Sigmoid colon (tissue), 7 donors: ENCODE results near the gene ARMC10. TPM values are rescaled to one million over a fixed set of nuclear protein-coding genes. Genes with fewer than 3 reads are reported as not detected.

Experiments
- DNase-seq: peaks from one replicate; pipeline ENCODE4 v3.0.0-alpha.2; 2019
- H3K27ac ChIP-seq, 4 donors: fragments of 200-600 bp; sonication (generic); one replicate each; pipeline ENCODE4 v1.5.1; 2016 to 2019; ENCODE audit warnings: mild to moderate bottlenecking in 1 of 4
- H3K27me3 ChIP-seq, 3 donors: fragments of 200-600 bp; sonication (generic); one replicate each; pipeline ENCODE4 v1.5.1; 2019; ENCODE audit warnings: mild to moderate bottlenecking in 1 of 3
- H3K36me3 ChIP-seq, 4 donors: fragments of 200-600 bp; sonication (generic); one replicate each; pipeline ENCODE4 v1.5.1; 2016 to 2019
- H3K4me1 ChIP-seq, 4 donors: fragments of 200-600 bp; sonication (generic); one replicate each; pipeline ENCODE4 v1.5.1; 2017 to 2019
- H3K4me3 ChIP-seq, 4 donors: fragments of 200-600 bp; sonication (generic); one replicate each; pipeline ENCODE4 v1.5.1; 2017 to 2019; ENCODE audit warnings: mild to moderate bottlenecking in 2 of 4, moderate library complexity in 1 of 4
- H3K9me3 ChIP-seq, 4 donors: fragments of 200-600 bp in 3 of 4; sonication (generic) in 3 of 4; one replicate each; pipeline versions ENCODE4 v1.5.1 to v1.6.1; 2013 to 2019
- EP300 ChIP-seq, 4 donors: sonication (generic); formaldehyde crosslinking; IDR thresholded peaks; one replicate each; pipeline ENCODE4 v1.6.1; 2017; ENCODE audit warnings: antibody characterized with exemption in 4 of 4
- POLR2A ChIP-seq, 2 donors: fragments of 450-650 bp; IDR thresholded peaks; one replicate each; pipeline ENCODE4 v1.6.1; 2016; ENCODE audit warnings: antibody characterized with exemption in 2 of 2, mild to moderate bottlenecking in 2 of 2, moderate library complexity in 2 of 2
- POLR2AphosphoS5 ChIP-seq, 4 donors: sonication (generic); formaldehyde crosslinking; IDR thresholded peaks; one replicate each; pipeline ENCODE4 v1.6.1; 2017; ENCODE audit warnings: antibody characterized with exemption in 4 of 4
- WGBS, 2 donors: extraction: QIAGEN DNeasy Blood & Tissue Kit; methylation state at CpG; one replicate each; pipeline ENCODE4 v1.1.7; 2013; 5-methylcytosine and 5-hydroxymethylcytosine counted together
- intact Hi-C: fragments of 100-400 bp; cut with DNase I; formaldehyde crosslinking; loops from one replicate; pipeline ENCODE4 v1.15.1; 2023
- polyA plus RNA-seq, 3 donors: library from polyadenylated mRNA; stranded (reverse); fragments of 200-250 nt; gene quantifications; one replicate each; pipeline ENCODE4 v1.2.3, GENCODE V29; 2013
- total RNA-seq, 4 donors: library from RNA; depleted of rRNA; stranded (reverse); fragments of >200 nt; gene quantifications; one replicate each; pipeline ENCODE4 v1.1.0, GENCODE V29; 2016
- TF ChIP-seq, protein P1 (sequence below), 4 experiments: fragments of 450-650 bp in 3 of 4; fragments of 200-600 bp in 1 of 4; IDR thresholded peaks; one replicate each; pipeline ENCODE4 v1.5.1; 2016 to 2019; ENCODE audit warnings: antibody characterized with exemption in 4 of 4, mild to moderate bottlenecking in 3 of 4, moderate library complexity in 2 of 4
- donor health status: healthy with polysubstance abuse.
- donor health status: Bipolar disorder and iron deficiency.
- donor health status: healthy.

Gene ARMC10
- total and polyA plus RNA-seq, 7 donors = 13.9 to 49.0 (median 41.5) TPM

DNA sequence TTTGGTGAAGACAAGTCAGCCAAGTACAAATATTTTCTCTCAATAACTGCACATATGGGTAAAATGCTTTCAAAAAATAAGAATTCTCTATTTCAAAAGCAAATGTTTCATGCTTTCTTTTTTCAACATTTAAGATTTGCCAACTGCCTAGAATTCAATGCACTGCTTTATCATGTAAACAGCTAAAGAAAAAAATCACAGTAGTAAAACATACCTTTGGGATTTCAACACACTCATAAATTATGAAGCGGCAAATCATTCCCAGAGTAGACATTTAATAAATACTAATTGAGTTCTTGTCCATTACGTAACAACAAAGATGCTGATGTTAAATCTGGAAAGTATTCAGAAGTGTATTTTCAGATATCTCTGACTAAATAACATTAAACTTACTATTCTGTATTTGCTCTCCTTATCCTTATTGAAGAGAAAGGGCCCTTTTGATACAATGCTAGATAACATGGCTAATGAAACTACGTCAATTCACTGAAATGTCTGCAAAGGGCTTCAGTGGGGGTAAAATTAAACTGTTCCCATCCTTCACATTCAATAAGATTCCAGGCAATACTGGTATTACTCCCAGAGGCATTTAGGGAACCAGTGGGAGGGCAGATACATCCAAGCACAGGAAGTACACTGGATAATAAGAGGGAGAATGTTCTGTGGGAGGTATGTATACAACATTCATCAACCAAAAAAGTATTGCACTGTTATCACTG is 60.1 kb downstream of the ARMC10 start:
- H3K27me3 ChIP-seq = no peaks in the 10 kb centered on the region
- WGBS, 2 donors = 82 to 86% methylated on average over 3 of the region's 3 CpGs
- no peak overlapping the region for H3K27ac ChIP-seq
- DNase-seq = no peak
- no peaks in the 10 kb centered on the region for H3K9me3 ChIP-seq
- H3K4me1 ChIP-seq = peaks cover 0 to 9% (median 4%) of the 10 kb centered on the region in 4 donors
- intact Hi-C loops = no loop called here
- TF ChIP-seq, protein P1, sequence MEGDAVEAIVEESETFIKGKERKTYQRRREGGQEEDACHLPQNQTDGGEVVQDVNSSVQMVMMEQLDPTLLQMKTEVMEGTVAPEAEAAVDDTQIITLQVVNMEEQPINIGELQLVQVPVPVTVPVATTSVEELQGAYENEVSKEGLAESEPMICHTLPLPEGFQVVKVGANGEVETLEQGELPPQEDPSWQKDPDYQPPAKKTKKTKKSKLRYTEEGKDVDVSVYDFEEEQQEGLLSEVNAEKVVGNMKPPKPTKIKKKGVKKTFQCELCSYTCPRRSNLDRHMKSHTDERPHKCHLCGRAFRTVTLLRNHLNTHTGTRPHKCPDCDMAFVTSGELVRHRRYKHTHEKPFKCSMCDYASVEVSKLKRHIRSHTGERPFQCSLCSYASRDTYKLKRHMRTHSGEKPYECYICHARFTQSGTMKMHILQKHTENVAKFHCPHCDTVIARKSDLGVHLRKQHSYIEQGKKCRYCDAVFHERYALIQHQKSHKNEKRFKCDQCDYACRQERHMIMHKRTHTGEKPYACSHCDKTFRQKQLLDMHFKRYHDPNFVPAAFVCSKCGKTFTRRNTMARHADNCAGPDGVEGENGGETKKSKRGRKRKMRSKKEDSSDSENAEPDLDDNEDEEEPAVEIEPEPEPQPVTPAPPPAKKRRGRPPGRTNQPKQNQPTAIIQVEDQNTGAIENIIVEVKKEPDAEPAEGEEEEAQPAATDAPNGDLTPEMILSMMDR (IDR thresholded peaks at IDR 0.05) = no peak
- TF ChIP-seq POLR2AphosphoS5 (IDR thresholded peaks at IDR 0.05) = no peak
- no peak for TF ChIP-seq POLR2A (IDR thresholded peaks at IDR 0.05)
- TF ChIP-seq EP300 (IDR thresholded peaks at IDR 0.05) = no peak
- no peak overlapping the region for H3K4me3 ChIP-seq
- no peaks in the 10 kb centered on the region for H3K36me3 ChIP-seq

DNA sequence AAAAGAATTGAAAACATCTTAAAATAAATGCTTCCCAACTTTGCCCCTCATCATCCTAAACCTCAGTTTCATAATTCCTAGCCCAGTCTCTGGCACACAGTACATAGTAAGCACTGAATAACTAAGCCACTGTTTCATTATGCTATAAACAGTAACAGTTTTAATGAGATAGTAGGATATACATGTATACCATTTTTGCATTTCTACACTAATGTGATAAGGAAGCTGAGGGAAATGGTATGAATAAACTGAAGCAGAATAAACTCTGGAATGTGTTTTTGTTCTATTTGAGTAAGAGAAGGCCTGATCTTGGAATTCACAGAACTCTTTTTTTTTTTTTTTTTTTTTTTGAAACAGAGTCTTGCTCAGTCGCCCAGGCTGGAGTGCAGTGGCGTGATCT is 65.1 kb downstream of the ARMC10 start:
- WGBS, 2 donors = 89 to 98% methylated on average over 2 of the region's 2 CpGs
- H3K27ac ChIP-seq = no peak overlapping the region
- no peak for DNase-seq
- TF ChIP-seq POLR2A (IDR thresholded peaks at IDR 0.05) = no peak
- no peak for TF ChIP-seq POLR2AphosphoS5 (IDR thresholded peaks at IDR 0.05)
- TF ChIP-seq, protein P1 (IDR thresholded peaks at IDR 0.05) = no peak
- TF ChIP-seq EP300 (IDR thresholded peaks at IDR 0.05) = no peak
- intact Hi-C loops = no loop called here
- peaks cover 0 to 7% (median 1%) of the 10 kb centered on the region in 4 donors for H3K4me1 ChIP-seq
- H3K27me3 ChIP-seq = no peaks in the 10 kb centered on the region
- no peak overlapping the region for H3K4me3 ChIP-seq
- no peaks in the 10 kb centered on the region for H3K36me3 ChIP-seq
- H3K9me3 ChIP-seq = no peaks in the 10 kb centered on the region

DNA sequence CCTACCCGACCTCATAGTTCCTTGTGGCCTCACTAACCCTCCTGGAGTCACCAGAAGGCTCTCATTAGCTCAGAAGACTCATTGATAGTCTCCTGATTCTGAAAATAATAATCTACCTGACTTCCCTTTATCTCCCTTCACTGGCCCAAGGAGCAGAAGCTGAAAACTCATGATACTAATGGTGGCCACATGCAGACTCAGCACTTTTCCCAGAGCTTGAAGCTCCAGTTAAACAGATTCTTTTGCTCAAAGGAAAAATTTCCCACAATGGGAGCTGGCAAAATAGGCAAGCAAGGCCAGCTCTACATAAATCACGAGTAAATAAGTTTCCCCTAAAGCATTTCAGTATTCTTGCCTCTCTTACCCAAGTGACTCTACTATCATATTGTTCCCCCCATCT is 65.7 kb downstream of the ARMC10 start:
- TF ChIP-seq, protein P1 (IDR thresholded peaks at IDR 0.05) = no peak
- TF ChIP-seq POLR2AphosphoS5 (IDR thresholded peaks at IDR 0.05) (no peak), EP300 (IDR thresholded peaks at IDR 0.05) (no peak), POLR2A (IDR thresholded peaks at IDR 0.05) (no peak)
- DNase-seq = no peak
- H3K4me3 ChIP-seq = no peak overlapping the region
- no peaks in the 10 kb centered on the region for H3K27me3 ChIP-seq
- H3K4me1 ChIP-seq = peaks cover 0 to under 1% (median 0%) of the 10 kb centered on the region in 4 donors
- intact Hi-C loops = no loop called here
- H3K36me3 ChIP-seq = no peaks in the 10 kb centered on the region
- no peak overlapping the region for H3K27ac ChIP-seq
- H3K9me3 ChIP-seq = no peaks in the 10 kb centered on the region
- 78 to 94% methylated on average over 2 of the region's 2 CpGs for WGBS, 2 donors

DNA sequence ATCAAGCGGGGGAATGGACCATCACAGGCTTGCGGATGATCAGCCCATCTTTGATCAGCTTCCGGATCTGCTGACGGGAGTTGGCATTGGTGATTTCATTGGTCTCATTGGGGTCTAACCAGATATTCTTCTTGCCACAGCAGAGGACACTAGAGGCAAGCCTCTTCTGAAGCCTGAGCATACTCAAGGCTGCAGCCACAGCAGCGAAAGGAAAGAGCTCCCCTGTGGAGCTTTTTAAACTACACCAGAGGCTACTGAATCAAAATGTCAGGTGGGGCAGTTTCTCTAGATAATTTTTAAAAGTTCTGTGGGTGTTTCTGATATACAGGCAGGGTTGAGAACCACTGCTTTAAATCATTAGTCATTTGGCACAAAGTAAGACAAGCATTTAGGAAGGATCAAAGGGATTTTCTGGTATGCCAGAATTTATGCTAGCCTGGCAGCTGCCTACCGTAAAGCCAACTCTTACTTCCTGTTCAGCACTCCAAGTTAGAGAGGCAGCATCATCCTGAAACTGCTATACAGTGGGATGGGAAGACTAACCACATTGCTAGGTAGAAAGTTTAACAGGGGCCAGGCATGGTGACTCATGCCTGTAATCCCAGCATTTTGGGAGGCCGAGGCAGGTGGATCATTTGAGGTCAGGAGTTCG is 66.9 kb downstream of the ARMC10 start:
- H3K27ac ChIP-seq = no peak overlapping the region
- no peak overlapping the region for H3K4me3 ChIP-seq
- H3K36me3 ChIP-seq = no peaks in the 10 kb centered on the region
- H3K4me1 ChIP-seq = peaks cover 0 to 8% (median 7%) of the 10 kb centered on the region in 4 donors
- TF ChIP-seq POLR2AphosphoS5 (IDR thresholded peaks at IDR 0.05) (no peak), POLR2A (IDR thresholded peaks at IDR 0.05) (no peak), EP300 (IDR thresholded peaks at IDR 0.05) (no peak)
- TF ChIP-seq, protein P1 (IDR thresholded peaks at IDR 0.05) = no peak
- DNase-seq = no peak
- intact Hi-C loops = no loop called here
- no peaks in the 10 kb centered on the region for H3K9me3 ChIP-seq
- 45 to 81% methylated on average over 8 of the region's 8 CpGs for WGBS, 2 donors
- no peaks in the 10 kb centered on the region for H3K27me3 ChIP-seq
